Activated CD4-positive, alpha-beta T cell treated with anti-CD3 and anti-CD28 coated beads for 24 hours (primary cell): ENCODE results near the gene CASP2.

Source experiments
- DNase-seq, 2 donors: peaks; one replicate each; pipeline ENCODE4 v3.0.0-alpha.2; 2020; ENCODE audit warnings: low read depth in 2 of 2

CASP2 gene

DNA sequence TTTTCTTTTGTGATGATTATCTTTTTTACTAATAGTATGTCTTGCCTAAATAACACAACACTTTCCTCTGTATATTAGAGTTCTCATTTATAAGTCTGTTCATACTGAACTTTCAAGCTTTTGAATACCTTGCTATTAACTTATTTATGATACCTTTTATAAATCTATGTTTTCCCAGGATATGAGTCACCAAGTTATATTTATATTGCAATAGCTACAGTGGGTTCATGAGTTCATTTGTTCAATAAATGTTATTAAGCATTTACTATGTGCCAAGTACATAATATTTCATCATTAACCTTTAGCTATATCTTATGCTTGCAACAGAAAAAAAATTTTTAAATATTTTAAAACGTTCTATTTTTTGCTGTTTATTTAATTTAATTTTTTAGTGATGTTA, 46.1 kb downstream of the CASP2 start:
- DNase-seq: no peak

DNA sequence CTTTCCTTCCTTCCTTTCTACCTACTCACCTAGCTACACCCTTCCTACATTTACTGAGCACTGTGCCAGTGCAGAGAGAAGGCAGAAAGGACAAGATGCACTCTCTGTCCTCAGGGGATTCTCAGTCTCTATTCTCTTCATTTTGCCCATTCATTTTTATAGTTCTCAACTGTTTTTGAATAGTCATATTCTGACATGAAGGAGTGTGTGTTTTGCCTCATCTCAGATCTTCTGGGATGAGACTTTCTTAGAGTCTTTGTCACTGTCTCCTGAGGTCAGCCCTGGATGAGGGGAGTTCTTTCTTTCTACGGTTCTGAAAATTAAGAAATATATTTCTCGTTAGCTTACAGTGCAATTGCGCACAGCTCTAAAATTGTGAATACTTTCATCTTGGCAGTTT, 49.1 kb downstream of the CASP2 start:
- no peak for DNase-seq

DNA sequence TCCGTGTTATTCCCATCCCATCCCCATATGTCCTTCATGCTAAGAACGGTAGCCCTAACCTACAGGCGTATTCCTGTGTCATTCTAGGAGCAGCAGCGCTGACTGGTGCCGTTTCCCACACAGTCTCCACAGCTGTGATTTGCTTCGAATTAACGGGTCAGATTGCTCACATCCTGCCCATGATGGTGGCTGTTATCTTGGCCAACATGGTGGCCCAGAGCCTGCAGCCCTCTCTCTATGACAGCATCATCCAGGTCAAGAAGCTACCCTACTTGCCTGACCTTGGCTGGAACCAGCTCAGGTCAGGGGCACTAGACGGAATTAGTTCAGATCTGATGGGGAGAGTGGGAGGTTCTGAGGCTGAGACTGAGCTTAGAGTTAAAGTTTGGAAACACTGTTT, 53.7 kb downstream of the CASP2 start:
- no peak for DNase-seq

DNA sequence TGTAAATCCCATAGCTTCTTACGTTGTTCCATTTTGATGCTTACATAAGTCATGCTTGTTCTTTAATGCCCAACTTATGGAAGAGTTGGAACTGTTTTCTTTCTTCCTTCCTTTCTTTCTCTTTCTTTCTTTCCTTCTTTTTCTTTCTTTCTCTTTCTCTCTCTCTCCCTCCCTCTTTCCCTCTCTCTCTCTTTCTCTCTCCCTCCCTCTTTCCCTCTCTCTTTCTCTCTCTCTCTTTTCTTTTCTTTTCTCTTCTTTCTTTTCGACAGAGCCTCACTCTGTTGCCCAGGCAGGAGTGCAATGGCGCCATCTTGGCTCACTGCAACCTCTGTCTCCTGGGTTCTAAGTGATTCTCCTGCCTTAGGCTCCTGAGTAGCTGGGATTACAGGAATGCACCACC, 55.4 kb downstream of the CASP2 start:
- no peak for DNase-seq

DNA sequence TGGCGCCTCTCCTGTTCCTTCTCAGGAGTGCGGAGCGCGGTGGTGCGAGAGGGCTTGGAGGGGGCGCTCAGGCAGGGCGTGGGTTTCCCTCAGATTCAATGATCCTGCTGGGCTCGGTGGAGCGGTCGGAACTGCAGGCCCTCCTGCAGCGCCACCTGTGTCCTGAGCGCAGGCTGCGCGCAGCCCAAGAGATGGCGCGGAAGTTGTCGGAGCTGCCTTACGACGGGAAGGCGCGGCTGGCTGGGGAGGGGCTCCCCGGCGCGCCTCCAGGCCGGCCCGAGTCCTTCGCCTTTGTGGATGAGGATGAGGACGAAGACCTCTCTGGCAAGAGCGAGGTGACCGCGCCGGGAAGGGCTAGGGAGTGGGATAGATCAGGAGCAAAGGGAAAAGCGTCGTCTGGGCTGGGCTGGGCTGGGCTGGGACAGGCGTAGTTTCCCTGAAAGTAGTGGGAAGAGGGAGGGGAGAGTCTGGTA, 57.3 kb downstream of the CASP2 start:
- DNase-seq: peak; percentile 36 to 53

DNA sequence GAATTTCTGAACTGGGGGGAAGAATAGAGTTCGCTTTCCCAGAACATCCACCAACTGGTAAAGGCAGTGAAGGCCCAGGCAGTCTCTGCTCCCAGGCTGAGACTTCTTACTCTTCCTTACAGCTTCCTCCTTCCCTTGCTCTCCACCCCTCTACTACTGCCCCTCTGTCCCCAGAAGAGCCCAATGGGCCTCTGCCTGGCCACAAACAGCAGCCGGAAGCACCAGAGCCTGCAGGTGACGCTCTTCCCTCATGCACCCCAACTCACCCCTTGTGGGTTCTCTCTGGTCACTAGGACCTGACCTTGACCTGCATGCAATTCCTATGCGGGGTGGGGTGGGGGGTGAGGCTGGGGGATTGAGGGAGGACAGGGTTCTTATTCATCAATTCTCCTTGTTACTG, 57.9 kb downstream of the CASP2 start:
- no peak for DNase-seq

GRCh38 chr7:143347950-143348349, 59.8 kb downstream of the CASP2 start:
- DNase-seq: no peak

DNA sequence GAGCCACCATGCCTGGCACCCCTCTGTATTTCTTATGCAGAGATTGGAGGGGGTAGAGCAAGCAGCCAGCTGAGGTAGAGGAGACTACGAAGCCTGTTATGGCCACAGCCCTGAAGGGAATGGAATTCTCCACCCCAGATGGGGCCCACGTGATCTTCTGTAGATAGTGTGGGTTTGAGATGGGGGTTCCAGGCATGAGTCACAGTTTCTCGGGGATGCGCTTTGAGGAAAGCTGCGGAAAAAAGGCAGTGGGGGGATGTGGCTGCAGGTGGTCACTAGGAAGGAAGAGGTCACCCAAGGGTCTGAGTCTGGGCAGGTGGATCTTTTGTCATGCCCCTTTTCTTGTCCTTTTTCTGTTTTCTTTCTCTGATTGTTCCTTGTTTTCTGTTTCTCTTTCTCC, 62.9 kb downstream of the CASP2 start:
- no peak for DNase-seq

DNA sequence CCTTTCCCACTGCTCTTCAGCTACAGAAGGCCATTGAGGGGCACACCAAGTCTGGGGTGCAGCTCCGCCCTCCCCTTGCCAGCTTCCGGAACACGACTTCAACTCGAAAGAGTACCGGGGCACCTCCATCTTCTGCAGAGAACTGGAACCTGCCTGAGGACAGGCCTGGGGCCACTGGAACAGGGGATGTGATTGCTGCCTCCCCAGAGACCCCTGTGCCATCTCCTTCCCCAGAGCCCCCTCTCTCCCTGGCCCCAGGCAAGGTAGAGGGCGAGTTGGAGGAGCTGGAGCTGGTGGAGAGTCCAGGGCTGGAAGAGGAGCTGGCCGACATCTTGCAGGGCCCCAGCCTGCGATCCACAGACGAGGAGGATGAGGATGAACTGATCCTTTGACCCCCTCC, 63.4 kb downstream of the CASP2 start:
- no peak for DNase-seq

GRCh38 chr7:143352531-143353002, 64.4 kb downstream of the CASP2 start:
- no peak for DNase-seq

- no peak for DNase-seq
Measured at GRCh38 chr7:143354376-143354775, 66.2 kb downstream of the CASP2 start.

- no peak for DNase-seq
Measured at GRCh38 chr7:143354965-143355364, 66.8 kb downstream of the CASP2 start.

DNA sequence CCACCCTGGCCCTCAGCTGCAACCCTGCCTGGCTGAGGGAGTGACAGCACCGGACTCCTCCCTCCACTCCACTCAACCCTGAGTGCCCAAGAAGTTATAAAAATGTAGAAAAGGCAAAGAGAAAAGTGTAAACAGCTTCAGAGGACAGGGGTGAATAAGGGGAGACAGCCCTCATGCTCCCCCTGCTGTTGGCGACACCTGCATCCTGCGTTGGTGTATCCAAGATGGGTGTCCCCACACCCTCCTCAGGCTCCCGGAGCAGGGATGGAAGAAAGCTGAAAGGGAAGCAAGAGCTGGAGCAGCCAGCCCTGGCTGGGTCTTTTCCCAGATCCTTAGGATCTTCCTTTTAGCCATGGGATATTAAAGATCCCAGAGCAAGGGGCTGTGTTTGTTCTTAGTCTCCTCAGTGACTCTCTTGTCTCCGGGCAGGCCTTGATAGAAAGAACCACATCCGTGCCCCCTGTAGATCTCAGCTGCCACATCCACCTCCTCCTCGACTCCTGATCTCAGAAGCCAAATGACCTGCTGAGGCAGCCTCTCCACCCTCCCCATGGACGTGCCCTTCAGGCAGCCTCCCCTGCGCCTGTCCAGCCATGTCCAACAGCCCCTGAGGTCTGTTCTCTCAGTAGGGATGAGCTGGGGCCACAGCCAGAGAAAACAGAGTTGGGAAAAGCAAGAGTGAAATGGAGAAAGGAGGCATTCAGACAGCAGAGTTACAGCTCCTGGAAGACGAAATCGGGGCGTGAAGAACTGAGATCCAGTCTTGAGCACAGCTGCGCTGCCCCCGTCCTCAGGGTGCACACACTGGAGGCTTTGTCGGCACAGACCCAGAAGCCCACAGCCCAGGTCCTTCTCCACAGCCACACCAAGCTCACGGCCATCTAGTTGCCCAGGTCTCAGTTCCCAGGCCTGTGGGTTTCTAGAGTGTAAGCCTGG, 67.6 kb downstream of the CASP2 start:
- DNase-seq: no peak

DNA sequence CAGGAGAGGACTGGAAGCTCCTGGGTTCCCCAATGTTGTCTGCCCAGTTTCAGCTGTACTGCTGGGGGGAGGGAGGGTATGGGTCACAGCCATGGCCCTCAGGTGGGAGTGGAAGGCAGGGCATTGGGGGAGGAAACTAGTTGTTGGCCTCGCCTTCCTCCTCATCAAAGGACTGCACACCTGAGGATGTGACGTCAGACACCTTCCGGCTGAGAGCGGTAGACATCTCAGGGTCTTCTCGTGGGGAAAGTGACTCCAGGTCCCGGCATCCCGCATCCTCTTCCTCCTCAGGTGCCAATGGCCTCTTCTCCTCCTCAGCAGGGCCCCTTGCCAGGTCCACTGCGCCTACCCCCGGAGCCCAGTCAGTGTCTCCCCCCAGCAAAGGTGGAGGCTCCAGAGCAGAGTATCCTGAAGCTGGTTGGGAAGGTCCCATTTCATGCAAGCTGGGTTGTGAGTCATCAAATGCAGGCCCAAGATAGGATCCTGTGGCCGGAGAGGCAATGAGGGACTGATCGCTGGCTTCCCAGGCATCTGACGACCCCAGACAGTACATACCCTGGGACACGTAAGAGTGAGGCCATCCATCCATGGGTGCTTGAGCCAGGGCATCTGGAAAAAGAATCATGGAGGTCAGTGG, 68.4 kb downstream of the CASP2 start:
- no peak for DNase-seq
